GM23248 (cell line): ENCODE data around the gene CHRM2.

Experiments
- EZH2 ChIP-seq: fragments of 200-600 bp; sonication (generic); IDR thresholded peaks from 2 replicates; pipeline ENCODE4 v1.6.1; 2018; ENCODE audit warnings: antibody characterized with exemption, mild to moderate bottlenecking; ENCODE audit not compliant: insufficient read depth, poor library complexity, severe bottlenecking
- EZH2phosphoT487 ChIP-seq: fragments of 200-600 bp; sonication (generic); IDR thresholded peaks from 2 replicates; pipeline ENCODE4 v1.6.1; 2018; ENCODE audit warnings: antibody characterized with exemption, moderate library complexity, mild to moderate bottlenecking, low read depth; ENCODE audit not compliant: insufficient read depth

GRCh38 chr7:137045573-137045972 is 177.1 kb downstream of the CHRM2 start:
- no peak for TF ChIP-seq EZH2phosphoT487
- TF ChIP-seq EZH2: no peak
